ENCODE data around the gene MVP.

DNA sequence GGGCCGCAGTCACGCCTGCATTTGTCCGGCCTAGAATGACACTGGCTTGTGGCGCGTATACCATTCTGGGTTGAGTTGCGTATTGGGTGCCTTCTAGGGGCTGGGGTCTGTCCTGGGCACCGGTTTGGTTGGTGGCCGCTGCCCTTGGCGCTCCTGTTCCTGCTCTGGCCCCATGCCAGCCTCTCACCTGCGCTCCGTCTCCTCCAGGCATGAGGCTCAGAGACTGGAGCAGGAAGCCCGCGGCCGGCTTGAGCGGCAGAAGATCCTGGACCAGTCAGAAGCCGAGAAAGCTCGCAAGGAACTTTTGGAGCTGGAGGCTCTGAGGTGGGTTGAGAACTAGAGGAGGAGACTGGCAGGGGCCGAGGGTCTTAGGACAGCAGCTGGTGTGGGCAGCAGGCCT lies 25.4 kb downstream of the MVP start:
- TF ChIP-seq, protein P1, sequence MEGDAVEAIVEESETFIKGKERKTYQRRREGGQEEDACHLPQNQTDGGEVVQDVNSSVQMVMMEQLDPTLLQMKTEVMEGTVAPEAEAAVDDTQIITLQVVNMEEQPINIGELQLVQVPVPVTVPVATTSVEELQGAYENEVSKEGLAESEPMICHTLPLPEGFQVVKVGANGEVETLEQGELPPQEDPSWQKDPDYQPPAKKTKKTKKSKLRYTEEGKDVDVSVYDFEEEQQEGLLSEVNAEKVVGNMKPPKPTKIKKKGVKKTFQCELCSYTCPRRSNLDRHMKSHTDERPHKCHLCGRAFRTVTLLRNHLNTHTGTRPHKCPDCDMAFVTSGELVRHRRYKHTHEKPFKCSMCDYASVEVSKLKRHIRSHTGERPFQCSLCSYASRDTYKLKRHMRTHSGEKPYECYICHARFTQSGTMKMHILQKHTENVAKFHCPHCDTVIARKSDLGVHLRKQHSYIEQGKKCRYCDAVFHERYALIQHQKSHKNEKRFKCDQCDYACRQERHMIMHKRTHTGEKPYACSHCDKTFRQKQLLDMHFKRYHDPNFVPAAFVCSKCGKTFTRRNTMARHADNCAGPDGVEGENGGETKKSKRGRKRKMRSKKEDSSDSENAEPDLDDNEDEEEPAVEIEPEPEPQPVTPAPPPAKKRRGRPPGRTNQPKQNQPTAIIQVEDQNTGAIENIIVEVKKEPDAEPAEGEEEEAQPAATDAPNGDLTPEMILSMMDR (conservative IDR thresholded peaks at IDR 0.05; ENCODE audit: low read length): no peak
- no peak for TF ChIP-seq EZH2phosphoT487 (IDR thresholded peaks at IDR 0.05; ENCODE audit: borderline replicate concordance, low read depth, low read length)

Measured in OCI-LY7 (cell line).